ENCODE data around the gene TRAF2.
A peak's percentile ranks its signal among the peaks of the same experiment; 100 is the strongest.

TRAF2 gene

GRCh38 chr9:136941231-136942111 lies 55.2 kb downstream of the TRAF2 start:
- DNase-seq = no peak

GRCh38 chr9:136942112-136942880 lies 56.0 kb downstream of the TRAF2 start:
- no peak for DNase-seq

GRCh38 chr9:136942881-136943230 lies 56.5 kb downstream of the TRAF2 start:
- DNase-seq = no peak

GRCh38 chr9:136943291-136944211 lies 57.2 kb downstream of the TRAF2 start:
- DNase-seq = peak; percentile 37

GRCh38 chr9:136944212-136944518 lies 57.8 kb downstream of the TRAF2 start:
- DNase-seq = no peak

- DNase-seq = peak; percentile 93
Measured at GRCh38 chr9:136944519-136945332, 58.4 kb downstream of the TRAF2 start, which contains the start of the genes C8G and FBXW5. TSS of gene C8G (plus strand) at chr9:136945243. CDS start at chr9:136945321, 78 bp downstream. TSS of gene FBXW5 (minus strand) at chr9:136944738. CDS start at chr9:136944083, 655 bp downstream.

- no peak for DNase-seq
Measured at GRCh38 chr9:136945333-136946227, 59.3 kb downstream of the TRAF2 start.

- DNase-seq = no peak
Measured at GRCh38 chr9:136946228-136947027, 60.1 kb downstream of the TRAF2 start.

- no peak for DNase-seq
Measured at GRCh38 chr9:136947028-136947891, 60.9 kb downstream of the TRAF2 start.

GRCh38 chr9:136947955-136948510 lies 61.7 kb downstream of the TRAF2 start:
- no peak for DNase-seq

- no peak for DNase-seq
Measured at GRCh38 chr9:136949239-136949816, 63.0 kb downstream of the TRAF2 start.

- peak; percentile 96 for DNase-seq
Measured at GRCh38 chr9:136949817-136950655, 63.7 kb downstream of the TRAF2 start.

- DNase-seq = no peak
Measured at GRCh38 chr9:136950656-136951276, 64.5 kb downstream of the TRAF2 start.

GRCh38 chr9:136951541-136952320 lies 65.4 kb downstream of the TRAF2 start, which contains the start of gene LCN12:
TSS of gene LCN12 (plus strand) at chr9:136952273. CDS start at chr9:136952328, 55 bp downstream.
- no peak for DNase-seq

GRCh38 chr9:136952321-136952850 lies 66.1 kb downstream of the TRAF2 start:
- no peak for DNase-seq
